Liver (tissue), 3 donors: Measurements from ENCODE around the gene INPP5A.

Experiments used
- CTCF ChIP-seq: fragments of 150-350 bp; IDR thresholded peaks from 2 replicates; pipeline ENCODE4 v1.5.1; 2017; ENCODE audit warnings: improper control_type of control experiment, low read depth, low read length; ENCODE audit not compliant: missing input control
- GABPA ChIP-seq, 2 donors: IDR thresholded peaks in 1 of 2; conservative IDR thresholded peaks in 1 of 2; 2 replicates each; pipeline ENCODE4 v1.6.1; 2016; ENCODE audit warnings: antibody characterized with exemption in 2 of 2, mild to moderate bottlenecking in 1 of 2, moderate library complexity in 1 of 2
- JUND ChIP-seq, 2 donors: IDR thresholded peaks; 2 replicates each; pipeline ENCODE4 v1.6.1; 2016; ENCODE audit warnings: antibody characterized with exemption in 2 of 2
- TAF1 ChIP-seq: conservative IDR thresholded peaks from 2 replicates; pipeline ENCODE4 v1.6.1; 2016; ENCODE audit warnings: antibody characterized with exemption, mild to moderate bottlenecking
- ZBTB33 ChIP-seq: IDR thresholded peaks from 2 replicates; pipeline ENCODE4 v1.6.1; 2016; ENCODE audit warnings: antibody characterized with exemption
- donor health status: healthy.
- donor health status: healthy.

DNA sequence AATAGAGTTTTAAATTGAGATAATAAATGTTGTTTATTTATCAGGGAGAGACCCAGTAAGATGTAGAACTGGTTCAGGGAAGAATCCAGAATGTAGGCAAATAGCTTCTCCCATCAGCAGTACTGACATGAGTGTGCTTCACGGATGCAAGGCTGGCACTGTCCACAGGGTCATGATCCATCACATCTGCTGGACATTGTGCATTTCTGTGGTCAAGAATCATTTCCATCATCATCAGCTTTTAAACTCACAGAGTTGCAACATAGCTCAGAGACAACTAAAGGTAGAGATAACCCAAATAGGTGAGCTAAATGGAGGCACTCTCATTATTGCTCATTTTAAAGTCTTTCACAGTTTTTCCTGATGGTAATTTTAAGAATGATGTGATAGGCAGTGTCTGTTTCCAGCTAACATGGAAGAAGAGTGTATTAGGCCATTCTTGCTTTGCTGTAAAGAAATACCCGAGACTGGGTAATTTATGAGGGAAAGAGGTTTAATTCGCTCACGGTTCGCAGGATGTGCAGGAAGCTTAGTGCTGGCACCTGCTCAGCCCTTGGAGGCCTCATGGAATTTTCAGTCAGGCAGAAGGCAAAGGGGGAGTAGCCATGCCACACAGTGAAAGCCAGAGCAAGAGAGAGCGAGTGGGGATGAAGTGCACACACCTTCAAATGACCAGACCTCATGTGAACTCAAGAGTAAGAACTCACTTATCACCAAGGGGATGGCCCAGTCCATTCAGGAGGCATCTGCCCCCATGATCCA lies 80.8 kb downstream of the INPP5A start:
- TF ChIP-seq CTCF (no peak), JUND (IDR thresholded peaks at IDR 0.05) (no peak), ZBTB33 (no peak), GABPA (IDR thresholded peaks at IDR 0.05 in 1 of 2, conservative IDR thresholded peaks at IDR 0.05 in 1 of 2) (no peak), TAF1 (no peak)
